ENCODE measurements around the gene TMEM255B.

- TF ChIP-seq POLR2A (IDR thresholded peaks at IDR 0.05; ENCODE audit: low read depth, low read length) (no peak), EZH2 (IDR thresholded peaks at IDR 0.05; ENCODE audit: borderline replicate concordance, low read depth, low read length, severe bottlenecking) (no peak), CTCF (IDR thresholded peaks at IDR 0.05; ENCODE audit: extremely low read depth in 1 of 2, insufficient read depth in 1 of 2, low read depth in 1 of 2, low read length in 2 of 2) (no peak), POLR2AphosphoS5 (IDR thresholded peaks at IDR 0.05; ENCODE audit: insufficient read depth, low read depth, low read length) (no peak), FOS (IDR thresholded peaks at IDR 0.05; ENCODE audit: borderline replicate concordance, insufficient read depth, low read length) (no peak)
Measured at GRCh38 chr13:113742445-113743120, 16.4 kb upstream of the TMEM255B start.
